HG03571 (cell line): ENCODE results near the gene CD109.
A peak's percentile ranks its signal among the peaks of the same experiment; 100 is the strongest.
"Not testable (repeated sequence)": the region's sequence is repeated elsewhere in the genome, so short reads cannot be mapped to it uniquely, and the experiment has no call there.

Experiments used
- ATAC-seq: cut with Tn5 transposase; IDR thresholded peaks from one replicate; pipeline ENCODE4 v1.9.1; 2021; ENCODE audit not compliant: unreplicated experiment

The CD109 gene

GRCh38 chr6:73683574-73683973, 12.4 kb upstream of the CD109 start:
- ATAC-seq = not testable (repeated sequence)

DNA sequence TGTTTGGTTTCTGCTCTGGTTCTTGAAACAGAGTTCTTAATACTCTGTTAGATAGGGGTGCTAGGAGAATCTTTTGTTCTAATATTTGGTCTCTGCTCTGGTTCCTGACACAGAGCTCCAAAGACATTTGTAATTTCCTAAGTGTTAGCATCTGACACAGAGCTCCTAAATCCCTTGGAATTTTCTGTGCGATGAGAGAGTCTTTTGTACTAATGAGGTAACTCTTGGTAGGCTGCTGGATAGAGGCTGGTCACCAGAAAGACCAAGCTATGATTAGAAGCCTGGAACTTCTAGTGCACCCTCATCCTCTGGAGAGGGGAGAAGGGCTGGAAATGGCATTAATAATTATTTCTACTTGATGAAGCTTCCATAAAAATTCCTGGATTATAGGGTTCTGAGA, 7.7 kb upstream of the CD109 start:
- ATAC-seq = no peak

GRCh38 chr6:73690056-73690455, 5.9 kb upstream of the CD109 start:
- ATAC-seq = no peak

DNA sequence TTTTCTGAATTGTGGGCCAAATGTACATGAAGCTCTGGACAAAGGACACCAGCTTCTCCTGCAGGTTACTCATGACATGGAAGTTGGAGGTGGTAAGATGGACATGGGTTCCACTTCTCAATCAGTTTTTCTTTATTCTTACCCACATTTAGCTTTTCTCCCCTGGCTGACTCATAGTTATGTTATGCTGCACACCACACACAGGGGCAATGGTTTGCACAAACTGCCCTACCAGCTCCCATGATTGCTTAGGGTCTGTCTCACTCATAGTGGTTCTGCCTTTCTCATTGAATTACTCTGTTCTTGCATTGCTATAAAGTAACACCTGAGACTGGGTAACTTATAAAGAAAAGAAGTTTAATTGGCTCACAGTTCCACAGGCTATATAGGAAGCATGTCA, 4.5 kb upstream of the CD109 start:
- no peak for ATAC-seq

DNA sequence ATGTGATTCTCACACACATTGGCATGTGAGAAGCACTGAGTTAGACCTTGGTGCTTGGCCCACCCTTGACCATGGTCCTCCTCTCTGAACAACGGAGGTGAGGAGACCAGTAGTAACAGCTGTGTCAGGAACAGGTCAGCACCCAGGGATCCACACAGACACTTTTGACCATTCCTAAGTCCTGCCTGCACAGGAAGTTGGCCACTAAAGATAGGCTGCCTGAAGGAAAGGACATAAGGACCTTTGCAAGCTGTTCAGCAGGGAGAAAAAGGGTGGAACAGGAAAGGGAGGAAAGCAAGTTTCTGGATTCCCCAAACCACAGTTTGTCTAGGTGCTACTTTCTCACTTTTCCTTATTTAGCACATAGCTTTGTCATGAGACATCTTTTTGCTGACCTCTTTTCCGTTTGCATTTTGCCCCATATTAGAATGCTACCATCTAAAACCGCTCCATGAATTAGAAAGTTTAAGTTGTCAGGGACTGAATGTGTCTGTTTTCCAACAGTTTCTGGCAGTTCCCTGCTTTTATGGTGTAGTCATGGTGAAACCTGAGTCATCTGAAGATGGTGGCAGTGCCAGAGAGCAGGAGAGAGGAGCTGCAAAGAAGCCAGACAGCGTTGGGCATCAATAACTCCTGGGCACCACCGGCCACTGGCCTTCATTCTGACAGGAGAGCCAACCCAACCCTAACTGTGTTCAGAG, 1.1 kb upstream of the CD109 start:
- ATAC-seq = no peak

GRCh38 chr6:73696966-73697655, 1.1 kb downstream of the CD109 start:
- no peak for ATAC-seq

GRCh38 chr6:73699676-73700459, 3.9 kb downstream of the CD109 start:
- no peak for ATAC-seq

DNA sequence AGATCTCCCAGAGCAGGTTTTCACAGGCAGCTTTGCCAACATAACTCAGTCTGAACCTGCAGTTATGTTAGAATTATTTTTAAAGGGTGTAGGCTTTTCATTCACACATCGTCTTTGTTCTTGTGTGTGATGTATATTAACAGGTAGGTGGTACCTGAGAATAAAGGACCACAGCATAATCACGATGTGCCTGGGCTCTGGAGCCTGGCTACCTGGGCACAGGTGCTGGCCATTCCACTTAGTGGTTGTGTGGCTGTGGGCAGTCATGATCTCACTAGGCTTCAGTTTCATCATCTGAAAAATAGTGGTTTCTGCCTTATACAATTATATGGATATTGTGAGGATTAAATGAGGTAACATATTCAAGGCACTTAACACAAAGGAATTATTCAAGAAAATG, 6.4 kb downstream of the CD109 start:
- no peak for ATAC-seq

DNA sequence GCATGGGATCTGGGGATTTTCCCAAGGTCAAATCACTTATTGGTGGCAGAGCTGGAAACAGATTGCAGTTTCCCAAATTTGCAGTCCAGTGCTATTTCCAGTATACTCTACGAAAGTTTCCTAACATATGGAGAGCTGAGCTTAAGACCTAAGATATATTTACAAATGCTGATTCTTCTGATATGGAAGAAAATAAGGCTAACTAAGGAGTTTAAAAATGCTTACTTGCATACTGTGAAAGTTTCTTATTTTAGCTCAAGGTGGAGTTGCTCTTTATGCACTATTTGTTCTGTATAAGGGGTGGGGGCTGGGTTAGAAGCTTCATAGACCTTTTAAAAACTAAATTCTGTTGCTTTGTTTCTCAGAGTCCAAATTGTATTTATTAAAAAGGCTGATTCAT, 7.5 kb downstream of the CD109 start:
- no peak for ATAC-seq

GRCh38 chr6:73704260-73704659, 8.3 kb downstream of the CD109 start:
- no peak for ATAC-seq

DNA sequence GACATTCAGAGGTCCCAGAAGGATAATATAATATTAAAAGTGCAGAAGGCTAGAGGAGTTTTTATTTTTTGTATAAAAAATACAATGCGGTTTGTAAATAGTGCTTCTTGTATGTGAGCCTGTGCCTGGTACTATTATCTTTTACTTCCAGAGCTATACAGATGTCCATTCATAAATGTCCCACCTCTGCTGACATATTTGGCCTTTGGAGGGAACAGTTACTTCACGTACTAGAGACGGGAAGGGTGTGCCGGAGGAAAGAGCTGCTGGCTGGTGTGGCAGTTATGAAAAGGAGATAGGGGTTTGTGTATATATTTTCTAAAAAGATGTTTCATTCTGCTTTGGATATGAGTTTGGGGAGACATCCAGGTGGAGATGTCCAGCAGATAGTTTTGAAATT, 8.8 kb downstream of the CD109 start:
- no peak for ATAC-seq

- no peak for ATAC-seq
Measured at GRCh38 chr6:73706971-73707370, 11.0 kb downstream of the CD109 start.

- ATAC-seq = no peak
Measured at GRCh38 chr6:73710470-73710869, 14.5 kb downstream of the CD109 start.

GRCh38 chr6:73710948-73711347, 14.9 kb downstream of the CD109 start:
- ATAC-seq = no peak

DNA sequence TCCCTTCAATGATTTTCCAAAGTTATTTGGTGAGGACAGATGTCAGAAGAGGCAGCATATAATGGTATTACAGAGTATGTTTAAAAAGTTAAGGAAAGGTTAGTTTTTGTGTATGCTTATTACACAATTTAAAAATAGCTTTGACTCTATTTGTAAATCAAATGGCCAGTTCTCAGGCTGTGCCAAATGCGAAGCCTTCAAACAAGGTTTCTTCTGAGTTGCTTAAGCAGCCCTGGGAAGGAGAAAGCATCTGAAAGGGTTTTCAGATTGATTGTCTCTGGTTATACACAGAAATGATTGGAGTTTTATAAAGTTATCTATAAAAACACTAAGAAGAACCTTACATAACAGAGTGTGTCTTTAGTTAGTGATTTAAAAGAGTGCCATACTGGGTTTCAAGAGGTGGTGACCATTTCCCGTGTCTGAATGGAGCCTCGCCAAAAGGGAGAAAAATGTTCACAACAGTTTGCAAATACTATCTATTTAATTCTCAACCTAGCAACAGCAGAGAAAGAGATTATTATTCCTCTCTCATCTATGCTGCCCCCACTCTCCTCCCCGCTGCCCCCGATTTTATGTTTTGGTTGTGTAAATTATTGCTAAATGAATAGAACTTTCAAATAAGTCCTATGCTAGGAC, 16.7 kb downstream of the CD109 start:
- no peak for ATAC-seq

DNA sequence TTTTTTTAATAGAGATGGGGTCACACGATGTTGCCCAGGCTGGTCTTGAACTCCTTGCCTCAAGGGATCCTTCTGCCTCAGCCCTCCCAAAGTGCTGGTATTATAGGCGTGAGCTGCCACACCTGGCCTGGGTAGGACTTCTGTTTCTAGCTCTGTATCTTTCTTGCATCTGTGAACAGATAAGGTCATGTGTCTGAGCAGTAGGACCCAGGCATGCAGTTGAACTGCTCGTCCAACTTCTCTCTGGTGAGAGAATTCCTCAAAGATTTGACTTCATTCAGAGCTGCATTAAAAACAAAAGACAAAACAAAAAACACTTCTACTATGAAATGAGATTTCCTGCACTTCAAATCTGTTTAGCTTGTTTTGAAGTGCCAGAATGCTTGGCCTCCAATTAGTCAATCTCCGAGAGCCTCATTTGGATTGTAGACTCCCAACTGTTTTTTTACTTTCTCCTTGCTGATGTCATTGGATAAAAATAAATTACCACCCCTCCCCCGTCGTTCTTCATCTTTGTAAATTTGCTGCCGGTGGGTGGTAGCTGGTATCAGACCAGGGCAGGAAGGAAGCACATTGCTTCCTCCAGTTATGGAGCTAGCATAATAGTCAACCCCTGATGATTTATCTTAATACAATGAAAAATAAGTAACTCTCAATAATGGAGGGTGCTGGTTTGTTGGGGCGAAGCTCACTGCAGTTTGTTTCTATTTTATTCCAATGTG, 17.6 kb downstream of the CD109 start:
- no peak for ATAC-seq

GRCh38 chr6:73715111-73715508, 19.1 kb downstream of the CD109 start:
- ATAC-seq = not testable (repeated sequence)

DNA sequence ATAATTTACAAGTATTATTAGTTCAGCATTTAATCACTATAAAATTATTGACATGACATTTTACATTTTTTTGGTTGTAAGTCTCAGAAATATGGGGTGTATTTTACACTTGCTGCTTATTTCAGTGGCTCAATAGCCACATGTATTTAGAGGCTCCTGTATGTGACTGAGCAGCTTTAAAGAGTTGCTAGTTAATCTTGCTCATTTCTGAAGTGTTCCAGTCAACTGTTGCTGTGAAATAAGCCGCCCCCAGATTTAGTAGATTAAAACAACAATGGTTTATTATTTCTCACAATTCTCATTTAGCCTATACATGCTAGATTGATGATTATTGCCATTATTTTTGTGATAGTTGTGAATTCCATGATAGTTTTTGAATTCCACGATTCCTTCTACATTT, 23.0 kb downstream of the CD109 start:
- ATAC-seq = no peak

- peak; percentile 54 for ATAC-seq
Measured at GRCh38 chr6:73722318-73723060, 26.5 kb downstream of the CD109 start.

GRCh38 chr6:73723480-73723879, 27.5 kb downstream of the CD109 start:
- ATAC-seq = not testable (repeated sequence)
